Measurements from ENCODE around the gene IGFBP6. TPM values are rescaled to one million over a fixed set of nuclear protein-coding genes. Genes with fewer than 3 reads are reported as not detected.
A peak's percentile ranks its signal among the peaks of the same experiment; 100 is the strongest.
"Not testable (repeated sequence)": the region's sequence is repeated elsewhere in the genome, so short reads cannot be mapped to it uniquely, and the experiment has no call there.

The IGFBP6 gene
- total and polyA plus RNA-seq, 7 donors: 3.0 to 444 (median 133) TPM

- Histone ChIP-seq H3K4me3 (no peak overlapping the region), H3K4me1 (peaks cover 0 to 29% (median 28%) of the 10 kb centered on the region in 4 donors), H3K36me3 (no peaks in the 10 kb centered on the region), H3K9me3 (no peaks in the 10 kb centered on the region), H3K27ac (peak overlapping the region in 1 of 4 donors; percentile 34), H3K27me3 (no peaks in the 10 kb centered on the region)
- WGBS, 2 donors: 73 to 88% methylated on average over 6 of the region's 6 CpGs
- DNase-seq: peak; percentile 43
- no peak for TF ChIP-seq POLR2A (IDR thresholded peaks at IDR 0.05)
- TF ChIP-seq EP300 (IDR thresholded peaks at IDR 0.05): no peak
- no peak for TF ChIP-seq POLR2AphosphoS5 (IDR thresholded peaks at IDR 0.05)
- TF ChIP-seq CTCF (IDR thresholded peaks at IDR 0.05): no peak
- intact Hi-C loops (cut with DNase I): no loop called here
Observed at GRCh38 chr12:53094394-53094787, 3.1 kb upstream of the IGFBP6 start.

- Histone ChIP-seq H3K27ac (peak overlapping the region in 1 of 4 donors; percentile 93), H3K4me1 (peaks cover 0 to 33% (median 29%) of the 10 kb centered on the region in 4 donors)
- H3K36me3 ChIP-seq; intact Hi-C loops (cut with DNase I); H3K4me3 ChIP-seq; H3K27me3 ChIP-seq; H3K9me3 ChIP-seq: not testable (repeated sequence)
- DNase-seq: peak; percentile 33
- WGBS, 2 donors: 88 to 93% methylated on average over 5 of the region's 5 CpGs
Observed at GRCh38 chr12:53094796-53095595, 2.5 kb upstream of the IGFBP6 start.

- DNase-seq: peak; percentile 30
- H3K27me3 ChIP-seq; H3K4me3 ChIP-seq; H3K9me3 ChIP-seq; intact Hi-C loops (cut with DNase I); H3K36me3 ChIP-seq: not testable (repeated sequence)
- 88 to 97% methylated on average over 3 of the region's 3 CpGs for WGBS, 2 donors
- Histone ChIP-seq H3K4me1 (peaks cover 0 to 33% (median 29%) of the 10 kb centered on the region in 4 donors), H3K27ac (peak overlapping the region in 3 of 4 donors; percentile 69 to 93 (median 84))
Observed at GRCh38 chr12:53095596-53095895, 1.9 kb upstream of the IGFBP6 start.

GRCh38 chr12:53096089-53096741 lies 1.3 kb upstream of the IGFBP6 start:
- Histone ChIP-seq H3K9me3 (no peaks in the 10 kb centered on the region), H3K4me1 (peaks cover 0 to 33% (median 29%) of the 10 kb centered on the region in 4 donors), H3K36me3 (peaks cover 0 to 5% (median 0%) of the 10 kb centered on the region in 4 donors), H3K27ac (peak overlapping the region; percentile 77 to 93 (median 84)), H3K4me3 (peak overlapping the region in 3 of 4 donors; percentile 57 to 69 (median 60)), H3K27me3 (no peaks in the 10 kb centered on the region)
- peak; percentile 94 for DNase-seq
- 42 to 65% methylated on average over 11 of the region's 11 CpGs for WGBS, 2 donors
- intact Hi-C loops (cut with DNase I): no loop called here
- TF ChIP-seq POLR2AphosphoS5 (IDR thresholded peaks at IDR 0.05) (peak; percentile 51 to 69 (median 62)), CTCF (IDR thresholded peaks at IDR 0.05) (no peak), EP300 (IDR thresholded peaks at IDR 0.05) (no peak), POLR2A (IDR thresholded peaks at IDR 0.05) (no peak)

GRCh38 chr12:53096759-53097158 lies 708 bp upstream of the IGFBP6 start:
- 53 to 60% methylated on average over 9 of the region's 9 CpGs for WGBS, 2 donors
- H3K27me3 ChIP-seq: no peaks in the 10 kb centered on the region
- intact Hi-C loops (cut with DNase I): no loop called here
- H3K27ac ChIP-seq: peak overlapping the region; percentile 77 to 93 (median 84)
- no peak for TF ChIP-seq POLR2A (IDR thresholded peaks at IDR 0.05)
- TF ChIP-seq POLR2AphosphoS5 (IDR thresholded peaks at IDR 0.05): no peak
- no peak for TF ChIP-seq EP300 (IDR thresholded peaks at IDR 0.05)
- TF ChIP-seq CTCF (IDR thresholded peaks at IDR 0.05): no peak
- peak; percentile 65 for DNase-seq
- peak overlapping the region; percentile 38 to 69 (median 58) for H3K4me3 ChIP-seq
- H3K36me3 ChIP-seq: peaks cover 0 to 8% (median 0%) of the 10 kb centered on the region in 4 donors
- peaks cover 0 to 33% (median 29%) of the 10 kb centered on the region in 4 donors for H3K4me1 ChIP-seq
- no peaks in the 10 kb centered on the region for H3K9me3 ChIP-seq

All from sigmoid colon (tissue), 7 donors.